ENCODE results near the gene IQCH. TPM values are rescaled to one million over a fixed set of nuclear protein-coding genes. Genes with fewer than 3 reads are reported as not detected.

The IQCH gene
- total and polyA plus RNA-seq, 2 of the 4 experiments (the other 2 are of a cell fraction), result 0.60 to 2.5 TPM

- no peak overlapping the region for H2AK5ac ChIP-seq (ENCODE audit: low read depth, low read length)
- no peak overlapping the region for H3K56ac ChIP-seq (ENCODE audit: extremely low read depth, insufficient read depth, low read length)
- no peak overlapping the region for H2BK5ac ChIP-seq (ENCODE audit: low read depth, low read length, poor library complexity, severe bottlenecking)
- H4K91ac ChIP-seq (ENCODE audit: insufficient read depth, low read depth, low read length), result no peak overlapping the region
- no peak for ATAC-seq (ENCODE audit: low read depth)
- H2BK120ac ChIP-seq (ENCODE audit: low read depth, low read length), result no peak overlapping the region
- WGBS, 2 experiments (ENCODE audit: extremely low coverage in 2 of 2, insufficient read length in 1 of 2), result no CpG with 5 or more reads among the region's 2 CpGs
- no TSS peak for BruUV-seq (replicated peaks)
- H3K9me1 ChIP-seq (ENCODE audit: insufficient read depth, low read length), result peaks cover 5% of the 10 kb centered on the region
- intact Hi-C loops (cut with micrococcal nuclease), result no loop called here
- no peak overlapping the region for H3K4me2 ChIP-seq (ENCODE audit: low read depth, low read length)
- H2AK9ac ChIP-seq (replicated peaks; ENCODE audit: low read depth, low read length, poor library complexity), result no peak overlapping the region
- H3K4ac ChIP-seq (ENCODE audit: low read depth, low read length), result no peak overlapping the region
- peaks cover 3% of the 10 kb centered on the region; the same call in 1 of the 2 replicates for H3K4me1 ChIP-seq (ENCODE audit: control insufficient read depth, insufficient read depth, low read length)
- dilution Hi-C loops (cut with HindIII; ENCODE audit: low sequenced_read_pairs, unreplicated experiment), result no loop called here
- DNase-seq, result no peak
- ChIA-PET CTCF (interaction anchor here (1.0 kb wide), 1 partner anchor 19 kb away, joined by 3 read pairs; no protein-coding TSS in a partner anchor), POLR2A (ENCODE audit: unreplicated experiment) (no interaction called here)
- H3K23ac ChIP-seq (ENCODE audit: low read depth, low read length), result no peak overlapping the region
- no peak overlapping the region for H3K4me3 ChIP-seq (ENCODE audit: insufficient read depth, low read depth, low read length)
- no peak overlapping the region for H4K8ac ChIP-seq (ENCODE audit: low read depth in 2 of 2, low read length in 2 of 2)
- H2BK20ac ChIP-seq (ENCODE audit: low read depth, low read length), result no peak overlapping the region
- no peak overlapping the region for H2AFZ ChIP-seq (replicated peaks; ENCODE audit: low read length, poor library complexity)
- no peaks in the 10 kb centered on the region for H3K36me3 ChIP-seq (ENCODE audit: control insufficient read depth, insufficient read depth, low read length)
- H3K9ac ChIP-seq (ENCODE audit: low read depth, low read length), result no peak overlapping the region
- H3K27ac ChIP-seq (ENCODE audit: insufficient read depth, low read length), result no peak overlapping the region
- H3K18ac ChIP-seq (ENCODE audit: low read depth, low read length), result no peak overlapping the region
- H3K14ac ChIP-seq (replicated peaks; ENCODE audit: low read depth, low read length), result no peak overlapping the region
- H2BK15ac ChIP-seq (ENCODE audit: low read depth, low read length), result no peak overlapping the region
- no peaks in the 10 kb centered on the region for H3K79me1 ChIP-seq (ENCODE audit: low read depth in 1 of 2, low read length in 2 of 2)
- H3K27me3 ChIP-seq (ENCODE audit: control insufficient read depth, insufficient read depth, low read length), result peaks cover 6% of the 10 kb centered on the region; the same call in 1 of the 2 replicates
- in situ Hi-C loops (cut with MboI; ENCODE audit: low sequenced_read_pairs), result no loop called here
- H4K20me1 ChIP-seq (ENCODE audit: insufficient read depth, low read length), result no peaks in the 10 kb centered on the region
- no peak overlapping the region for H4K5ac ChIP-seq (ENCODE audit: low read depth, low read length)
- TF ChIP-seq POLR2A (IDR thresholded peaks at IDR 0.05; ENCODE audit: low read depth, low read length), result no peak
- no peak for TF ChIP-seq FOS (IDR thresholded peaks at IDR 0.05; ENCODE audit: low read depth, low read length)
- no peak for TF ChIP-seq SMC3 (IDR thresholded peaks at IDR 0.05; ENCODE audit: low read depth, low read length)
- TF ChIP-seq NFE2L2 (IDR thresholded peaks at IDR 0.05; ENCODE audit: low read depth, low read length), result no peak
- H3K9me3 ChIP-seq (ENCODE audit: control insufficient read depth, insufficient read depth, low read length), result no peaks in the 10 kb centered on the region
Observed at GRCh38 chr15:67481680-67482079, 227.1 kb downstream of the IQCH start.
